HG03571 (cell line): Measurements from ENCODE around the gene CPED1.

Experiments used
- ATAC-seq: cut with Tn5 transposase; IDR thresholded peaks from one replicate; pipeline ENCODE4 v1.9.1; 2021; ENCODE audit not compliant: unreplicated experiment

Gene CPED1

DNA sequence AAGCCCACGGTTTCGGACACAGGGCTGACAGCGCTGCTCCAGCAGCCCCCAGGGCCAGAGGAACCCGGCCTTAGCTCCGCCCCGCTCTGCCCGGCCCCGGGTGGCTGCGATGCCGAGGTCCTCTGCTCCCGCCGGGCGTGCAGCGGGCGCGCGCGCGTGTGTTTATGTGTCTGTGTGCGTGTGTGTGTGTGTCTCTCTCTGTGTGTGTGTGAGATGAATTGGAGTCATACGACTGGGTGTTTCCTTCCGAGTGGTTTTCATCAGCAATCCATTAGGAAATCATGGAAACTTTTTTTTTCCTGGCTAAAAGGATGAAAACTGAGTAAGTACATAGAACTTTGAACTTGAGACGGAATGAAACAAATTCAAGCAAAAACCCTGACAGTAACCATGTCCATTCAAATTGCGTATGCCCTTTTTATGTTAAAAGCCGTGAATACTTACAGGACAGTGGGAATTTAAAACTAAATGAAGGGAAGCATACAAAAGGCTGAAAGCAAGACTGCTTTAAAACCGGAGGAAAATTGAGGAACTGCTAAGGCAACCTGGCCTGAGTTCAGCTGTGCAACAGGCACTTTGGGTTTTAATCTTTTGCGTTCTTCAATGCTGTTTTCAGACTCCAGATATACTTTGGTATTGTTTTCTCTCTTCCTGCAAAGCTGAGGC is at the start of gene CPED1:
TSS of gene CPED1 (plus strand) at position 121 of the 666 bp plus-strand sequence. CDS start 911 bp downstream, outside the sequence.
- peak; percentile 50 for ATAC-seq

DNA sequence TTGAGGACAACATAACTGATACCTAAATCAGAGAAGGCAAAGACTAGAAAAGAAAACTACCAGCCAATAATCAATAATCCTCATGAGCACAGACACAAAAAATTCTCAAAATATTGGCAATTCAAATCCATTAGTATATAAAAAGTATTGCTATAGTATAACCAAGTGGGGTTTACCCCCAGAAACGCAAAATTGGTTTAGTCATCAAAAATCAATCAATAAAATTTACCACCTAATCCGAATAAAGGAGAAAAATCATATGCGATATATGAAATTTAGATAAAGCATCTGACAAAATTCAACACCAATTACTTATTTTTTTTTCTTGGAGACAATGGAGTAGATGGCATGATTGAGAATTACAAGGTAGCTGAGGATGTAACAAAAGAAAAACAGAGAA is 49.2 kb upstream of the CPED1 start:
- no peak for ATAC-seq

DNA sequence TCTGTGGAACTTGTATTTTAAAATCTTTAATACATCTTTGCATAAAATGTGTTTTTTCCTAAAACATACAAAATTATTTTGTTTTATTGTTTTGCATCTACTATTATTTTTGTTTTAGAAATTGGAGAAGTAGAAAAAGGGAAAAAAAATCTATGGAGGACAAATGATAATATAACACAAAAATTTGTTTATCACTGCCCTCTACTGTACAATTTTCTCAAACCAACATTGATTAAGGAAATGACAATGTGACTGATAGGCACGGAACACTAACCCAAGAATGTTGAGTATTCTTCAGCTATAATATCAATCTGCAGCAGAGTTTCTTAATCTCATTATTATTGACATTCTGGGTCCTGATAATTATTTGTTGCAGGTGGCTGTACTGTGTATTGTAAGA is 47.4 kb upstream of the CPED1 start:
- ATAC-seq: no peak

DNA sequence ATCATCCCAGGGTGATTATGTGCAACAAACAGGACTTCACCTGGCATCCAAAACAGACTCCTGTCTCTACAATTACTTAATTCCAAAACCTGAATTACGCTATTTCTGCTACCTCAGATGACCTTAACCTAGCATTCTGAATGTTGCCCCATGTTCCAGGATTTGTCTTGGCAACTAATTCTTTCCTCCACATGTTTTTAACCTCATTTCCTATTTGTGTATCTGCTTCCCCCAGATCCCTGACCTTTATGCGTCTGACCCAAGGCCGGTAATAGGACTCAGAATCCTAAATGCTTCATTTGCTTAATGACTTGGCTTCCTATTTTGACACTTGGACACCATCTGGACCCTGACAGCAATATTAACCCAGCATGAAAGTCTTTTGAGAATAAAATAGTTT is 46.7 kb upstream of the CPED1 start:
- no peak for ATAC-seq

DNA sequence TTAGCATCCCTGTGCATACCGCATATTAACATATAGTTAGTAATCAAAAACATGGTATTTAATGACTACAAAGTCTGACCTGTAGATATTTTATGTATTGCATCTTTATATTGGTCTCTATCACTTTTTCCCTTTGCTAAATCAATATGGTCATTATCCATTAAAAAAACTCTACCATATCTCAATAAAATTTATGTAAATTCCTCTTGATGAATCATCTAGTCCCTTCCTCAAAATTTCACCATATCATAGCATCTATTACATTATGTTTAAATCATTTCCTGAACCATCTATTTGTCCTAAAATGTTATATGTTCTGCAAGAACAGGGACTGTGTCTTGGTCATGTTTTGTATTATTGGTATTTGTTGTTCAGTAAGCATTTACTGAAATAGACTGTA is 45.6 kb upstream of the CPED1 start:
- ATAC-seq: no peak

DNA sequence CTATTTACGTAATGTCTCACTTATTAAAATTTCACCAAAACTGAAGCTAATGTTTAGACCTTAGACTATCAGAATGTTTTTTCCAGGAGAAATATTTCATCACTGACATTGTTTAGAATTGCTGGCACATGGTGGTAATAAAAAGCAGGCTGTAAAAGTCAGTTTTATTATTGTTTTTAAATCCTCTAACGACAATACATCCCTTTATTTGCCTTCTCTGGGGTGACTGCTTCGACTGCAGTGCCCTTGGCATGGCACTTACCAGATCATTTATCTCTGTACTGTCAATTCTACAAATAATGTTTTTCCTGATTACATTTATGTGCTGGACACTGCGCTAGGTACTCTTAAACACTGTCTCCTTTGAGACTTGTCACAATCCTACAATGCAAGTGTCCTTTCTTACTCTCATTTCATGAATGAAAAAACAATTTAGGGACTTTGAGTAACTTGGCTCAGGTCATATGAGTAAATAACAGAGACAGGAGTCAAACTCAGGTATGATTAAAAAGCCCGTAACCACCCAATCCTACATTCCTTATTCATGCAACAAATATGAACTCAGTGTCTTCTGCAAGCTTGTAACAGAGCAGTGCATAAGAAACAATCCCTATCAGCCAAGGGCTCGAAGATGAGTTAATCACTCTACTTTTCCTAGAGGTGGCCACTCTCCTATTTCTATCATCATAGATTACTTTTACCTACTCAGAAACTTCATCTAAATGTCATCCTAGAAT is 43.5 kb upstream of the CPED1 start:
- no peak for ATAC-seq

DNA sequence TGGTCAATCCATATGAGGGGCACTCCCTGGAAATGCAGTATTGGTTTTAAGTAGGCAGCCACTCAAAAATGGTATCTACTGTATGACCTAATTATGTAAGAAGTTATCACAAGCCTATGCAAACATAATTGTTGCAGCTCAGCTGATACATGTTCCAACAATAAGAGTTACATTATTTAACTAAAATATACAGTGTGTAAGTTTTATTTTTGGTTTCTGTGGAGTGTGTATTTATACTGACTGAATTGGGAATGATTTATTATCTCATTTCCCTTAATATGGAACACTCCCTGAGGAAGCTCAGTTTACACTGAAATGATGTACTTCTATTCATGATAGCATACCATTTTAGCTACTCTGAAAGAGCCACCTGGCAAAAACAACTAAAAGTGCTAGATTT is 40.5 kb upstream of the CPED1 start:
- no peak for ATAC-seq

DNA sequence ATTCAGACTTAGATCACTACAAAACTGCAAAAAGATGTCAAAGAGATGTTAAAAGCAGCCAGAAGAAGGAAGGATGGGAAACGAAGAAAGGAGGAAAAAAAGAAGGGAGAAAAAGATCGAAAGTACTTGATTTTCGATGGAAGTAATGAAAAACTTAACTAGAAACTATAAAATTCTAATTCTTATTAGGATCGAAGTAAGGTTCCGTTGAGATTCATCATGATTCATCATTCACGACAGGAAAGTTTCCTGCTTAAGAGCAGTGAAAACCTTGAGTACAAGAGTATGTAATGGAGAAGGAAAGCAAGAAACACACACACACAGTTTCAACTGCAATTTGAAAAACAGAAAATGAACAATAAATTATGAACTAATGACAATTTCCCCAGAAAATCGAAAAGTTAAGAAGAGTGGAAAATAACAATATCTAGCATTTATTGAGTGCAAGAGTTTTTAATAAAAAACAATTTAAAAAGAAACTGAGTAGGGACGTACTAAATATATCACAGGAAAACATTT is 39.1 kb upstream of the CPED1 start:
- ATAC-seq: no peak

DNA sequence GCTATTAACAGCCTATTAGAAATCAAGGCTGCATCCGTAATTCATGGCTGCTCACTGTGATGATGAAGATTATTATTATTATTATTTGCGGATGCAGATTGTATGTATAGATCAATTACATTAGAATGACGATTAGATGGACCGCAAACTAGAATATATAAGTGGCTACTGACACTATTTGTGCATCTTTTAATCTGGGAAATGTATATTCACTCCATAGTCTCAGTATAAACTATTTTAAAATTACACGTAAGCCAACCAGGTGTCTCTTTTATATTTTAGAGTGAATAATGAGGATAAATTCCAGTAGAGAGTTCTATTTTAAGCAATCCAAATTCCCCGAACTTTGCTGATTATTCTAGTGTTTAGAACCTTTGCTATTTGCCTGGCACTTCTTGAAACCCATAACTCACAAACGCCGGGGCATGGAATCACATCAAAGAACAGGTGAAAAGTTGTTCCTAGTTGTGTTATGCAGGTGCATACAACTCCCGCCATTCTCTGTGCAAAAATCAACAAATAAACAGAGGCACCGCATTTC is 38.4 kb upstream of the CPED1 start:
- ATAC-seq: no peak

DNA sequence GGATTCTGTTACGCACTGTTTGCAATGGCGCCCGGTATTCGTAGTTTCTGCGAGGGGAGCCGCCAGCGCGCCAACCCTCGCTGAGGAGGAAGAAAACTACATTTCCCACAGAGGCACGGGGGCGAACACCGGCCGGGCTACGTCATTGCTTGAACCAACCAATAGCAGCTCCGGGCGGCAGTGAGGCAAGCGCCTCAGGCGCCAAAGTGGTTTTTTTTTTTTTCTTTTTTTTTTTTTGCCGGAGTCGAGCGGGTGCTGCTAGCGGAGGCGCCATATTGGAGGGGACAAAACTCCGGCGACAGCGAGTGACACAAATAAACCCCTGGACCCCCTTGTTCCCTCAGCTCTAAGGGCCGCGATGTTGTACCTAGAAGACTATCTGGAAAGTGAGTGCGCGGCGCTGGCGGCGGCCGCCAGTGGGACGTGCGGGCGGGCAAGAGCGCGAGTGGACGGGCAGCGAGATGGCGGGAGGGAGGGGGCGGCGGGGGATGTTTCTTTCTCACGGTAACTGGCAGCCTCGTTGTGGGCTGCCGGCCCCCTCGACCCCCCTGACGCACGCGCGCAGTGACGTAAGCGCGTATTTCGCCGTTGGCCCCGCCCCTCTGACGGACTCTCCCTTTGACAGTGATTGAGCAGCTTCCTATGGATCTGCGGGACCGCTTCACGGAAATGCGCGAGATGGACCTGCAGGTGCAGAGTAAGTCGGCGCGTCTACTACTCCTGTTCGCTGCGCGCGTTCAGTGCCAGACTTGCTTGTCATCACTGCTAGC is 37.8 kb upstream of the CPED1 start, which contains the start of gene ING3:
TSS of gene ING3 (plus strand) at position 239 of the 770 bp plus-strand sequence. CDS start at position 359, 120 bp downstream.
- peak; percentile 94 for ATAC-seq

DNA sequence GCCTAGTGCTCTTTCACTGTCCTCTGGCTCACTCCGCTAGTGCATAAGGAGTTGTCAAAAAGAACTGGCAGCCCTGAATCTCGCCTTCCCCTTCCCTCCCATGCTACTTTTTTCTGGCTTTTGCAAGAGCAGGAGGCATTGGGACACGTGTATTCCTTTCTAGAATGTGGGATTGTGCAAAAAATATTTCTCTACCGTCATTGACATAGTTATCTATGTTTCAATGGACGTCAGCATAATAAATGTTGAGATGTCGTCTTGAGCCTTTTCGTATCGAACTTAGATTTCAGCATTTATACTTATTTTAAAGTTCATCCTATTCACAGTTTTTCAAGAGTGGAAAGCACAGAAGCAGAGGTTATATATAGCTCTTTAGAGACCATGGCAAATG is 37.2 kb upstream of the CPED1 start:
- ATAC-seq: no peak

DNA sequence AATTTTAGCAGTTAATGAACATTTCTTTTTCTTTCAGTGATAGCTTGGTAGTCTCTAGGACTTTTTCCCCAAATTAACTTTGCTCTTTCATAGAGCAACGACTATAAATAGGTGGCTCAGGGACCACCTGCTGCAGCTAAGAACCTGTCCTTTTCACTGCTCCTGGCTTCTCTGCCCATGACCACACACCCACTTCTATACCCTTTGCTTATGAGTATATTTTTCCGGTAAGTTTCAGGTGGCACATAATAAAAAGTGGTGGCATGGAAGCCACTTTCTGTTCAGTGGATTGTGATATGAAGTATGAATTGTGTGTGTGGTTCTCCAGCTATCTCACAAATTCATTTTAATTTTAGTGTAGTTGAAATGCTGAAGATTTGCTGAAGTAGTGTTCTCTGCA is 36.7 kb upstream of the CPED1 start:
- ATAC-seq: no peak

DNA sequence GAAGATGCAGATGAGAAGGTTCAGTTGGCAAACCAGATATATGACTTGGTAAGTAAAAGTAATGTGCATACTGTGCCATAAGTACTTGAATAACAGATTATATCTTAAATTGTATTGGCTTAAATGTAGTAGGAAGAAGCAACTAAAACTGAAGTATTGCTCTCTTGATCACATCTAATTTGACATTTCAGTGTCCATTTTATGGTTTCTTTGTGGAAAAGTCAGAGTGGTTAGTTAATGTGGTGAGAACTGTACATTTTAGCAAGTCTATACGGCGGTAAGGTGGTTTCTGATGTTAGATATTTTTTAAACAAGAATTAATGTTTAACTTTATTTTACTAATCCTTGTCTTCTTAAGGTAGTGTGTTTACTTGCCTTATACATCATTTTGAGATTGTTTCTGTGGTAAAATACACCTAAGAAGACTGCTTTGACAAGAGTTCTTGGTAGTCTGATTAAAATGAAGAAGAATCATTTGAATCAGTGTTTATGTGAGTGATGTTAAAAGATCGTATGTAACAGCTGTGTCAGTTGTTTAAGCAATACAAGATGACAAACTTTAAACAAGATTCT is 32.8 kb upstream of the CPED1 start:
- peak; percentile 58 for ATAC-seq

DNA sequence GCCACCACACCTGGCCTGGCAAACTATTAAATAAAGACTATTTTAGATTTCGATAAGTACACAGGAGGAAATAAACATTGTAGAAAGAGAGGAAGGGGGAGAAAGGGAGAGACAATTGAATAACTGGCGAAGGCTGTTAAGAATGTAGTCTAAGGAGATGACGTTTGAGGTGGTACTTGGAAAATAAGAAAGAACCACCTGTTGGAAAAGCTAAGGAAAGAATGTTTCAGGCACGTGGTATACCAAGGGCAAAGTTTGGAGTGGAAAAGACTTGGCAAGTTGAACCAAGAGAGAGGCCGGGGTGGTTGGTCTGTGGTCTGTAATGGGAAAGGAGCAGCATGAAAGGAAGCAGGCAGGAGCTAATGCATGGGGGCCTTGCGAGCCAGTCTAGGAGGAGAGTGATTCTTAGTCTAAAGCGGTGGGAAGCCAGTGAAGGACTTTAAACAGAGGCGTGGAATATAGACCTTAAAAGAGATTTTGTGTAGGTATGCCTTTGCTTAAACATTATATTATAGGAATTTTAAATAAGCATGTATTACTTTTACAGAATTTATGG is 28.5 kb upstream of the CPED1 start:
- ATAC-seq: no peak

DNA sequence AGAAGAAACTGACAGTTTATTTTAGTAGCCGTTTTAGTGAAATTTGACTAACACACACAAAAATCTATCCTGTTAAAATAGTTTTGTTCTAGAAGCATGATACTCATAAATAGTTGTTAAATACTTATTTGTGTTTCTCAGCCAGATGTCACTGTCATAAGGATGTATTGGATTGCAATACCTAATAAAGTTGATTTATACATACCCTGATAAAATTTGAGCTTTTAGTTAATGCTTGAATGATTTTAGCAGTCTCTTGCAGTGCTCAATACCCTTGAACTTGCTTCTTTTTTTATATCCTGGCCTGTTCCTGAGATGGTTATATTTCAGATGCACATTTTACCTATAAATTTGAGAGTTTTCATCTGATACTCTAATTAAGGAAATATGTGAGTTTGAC is 27.8 kb upstream of the CPED1 start:
- no peak for ATAC-seq

DNA sequence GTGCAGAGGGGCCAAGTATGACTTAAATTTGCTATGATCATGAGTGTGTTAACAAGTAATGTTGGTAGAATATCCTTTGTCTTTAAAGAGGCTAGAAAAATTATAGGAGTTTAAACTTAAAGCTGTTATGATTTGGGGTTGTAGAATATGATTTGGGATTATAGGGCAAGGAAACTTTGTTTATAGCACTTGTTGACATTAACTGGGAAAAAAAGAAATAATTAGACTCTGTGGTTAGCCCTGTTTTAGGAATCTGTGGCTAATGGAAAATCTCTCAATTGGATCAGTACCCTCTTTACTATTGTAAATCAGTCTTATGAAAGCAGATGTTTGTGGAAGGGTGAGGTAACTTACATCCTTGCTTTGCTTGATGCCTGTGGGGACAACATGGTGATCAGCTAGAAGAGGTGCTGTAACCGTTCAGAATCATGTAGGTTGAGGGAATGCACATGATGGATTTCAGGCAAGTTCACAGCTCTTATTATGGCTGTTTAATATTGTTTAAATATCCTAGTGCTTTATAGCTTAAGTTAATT is 26.8 kb upstream of the CPED1 start:
- ATAC-seq: no peak

DNA sequence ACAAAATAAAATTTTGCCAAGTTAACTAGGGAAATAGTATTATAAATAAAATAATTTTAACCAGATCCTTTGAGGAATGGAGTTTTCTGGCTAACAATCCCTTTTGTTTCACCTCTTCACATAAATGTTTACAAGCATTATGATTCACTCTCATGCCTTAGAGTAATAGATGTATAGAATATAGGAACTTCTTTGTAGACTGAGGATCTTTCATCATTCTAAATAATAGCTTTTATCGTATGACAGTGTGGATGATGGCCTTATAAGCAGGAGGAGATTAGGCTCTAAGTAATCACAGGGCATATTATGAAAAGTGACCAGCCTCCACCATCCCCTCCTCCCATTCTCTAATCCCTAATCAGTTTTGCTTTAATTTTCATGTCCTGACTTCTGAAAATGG is 24.4 kb upstream of the CPED1 start:
- ATAC-seq: no peak

DNA sequence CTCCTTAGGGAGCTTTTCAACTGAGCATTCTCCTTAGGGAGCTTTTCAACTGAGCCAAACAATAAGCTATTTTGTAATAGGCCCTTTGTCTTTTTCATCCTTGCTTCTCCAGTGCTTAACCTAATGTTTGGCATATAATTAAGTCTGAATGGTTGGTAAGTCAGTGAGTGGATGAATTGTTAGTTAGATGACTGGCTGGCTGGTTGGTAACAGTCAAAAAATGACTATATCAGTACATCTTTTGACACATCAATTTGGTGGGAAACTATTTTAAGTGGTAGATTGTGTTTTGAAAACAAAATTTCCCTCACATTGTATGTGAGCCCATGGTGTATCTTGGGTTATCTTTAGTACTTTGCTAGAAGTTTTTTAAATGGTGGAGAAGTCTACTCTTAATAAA is 21.6 kb upstream of the CPED1 start:
- no peak for ATAC-seq

DNA sequence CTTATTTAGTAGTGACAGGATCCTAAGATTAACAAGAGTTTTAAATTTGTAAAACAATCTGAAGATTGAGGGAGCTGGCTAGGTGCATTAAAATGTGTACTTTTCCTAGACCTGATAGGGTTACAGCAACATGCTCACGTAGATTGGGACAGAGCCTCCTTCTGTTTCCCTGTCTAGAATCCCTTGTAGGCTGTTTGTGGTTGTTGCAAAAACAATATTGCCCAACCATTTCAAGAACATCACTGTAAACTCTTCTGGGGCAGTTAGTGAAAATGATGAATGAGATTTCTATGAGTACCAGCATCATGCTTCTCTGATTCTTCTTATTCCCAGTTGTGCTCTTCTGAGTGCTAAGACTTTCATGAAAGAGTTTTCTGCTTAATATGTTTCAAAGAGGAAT is 14.7 kb upstream of the CPED1 start:
- ATAC-seq: no peak

DNA sequence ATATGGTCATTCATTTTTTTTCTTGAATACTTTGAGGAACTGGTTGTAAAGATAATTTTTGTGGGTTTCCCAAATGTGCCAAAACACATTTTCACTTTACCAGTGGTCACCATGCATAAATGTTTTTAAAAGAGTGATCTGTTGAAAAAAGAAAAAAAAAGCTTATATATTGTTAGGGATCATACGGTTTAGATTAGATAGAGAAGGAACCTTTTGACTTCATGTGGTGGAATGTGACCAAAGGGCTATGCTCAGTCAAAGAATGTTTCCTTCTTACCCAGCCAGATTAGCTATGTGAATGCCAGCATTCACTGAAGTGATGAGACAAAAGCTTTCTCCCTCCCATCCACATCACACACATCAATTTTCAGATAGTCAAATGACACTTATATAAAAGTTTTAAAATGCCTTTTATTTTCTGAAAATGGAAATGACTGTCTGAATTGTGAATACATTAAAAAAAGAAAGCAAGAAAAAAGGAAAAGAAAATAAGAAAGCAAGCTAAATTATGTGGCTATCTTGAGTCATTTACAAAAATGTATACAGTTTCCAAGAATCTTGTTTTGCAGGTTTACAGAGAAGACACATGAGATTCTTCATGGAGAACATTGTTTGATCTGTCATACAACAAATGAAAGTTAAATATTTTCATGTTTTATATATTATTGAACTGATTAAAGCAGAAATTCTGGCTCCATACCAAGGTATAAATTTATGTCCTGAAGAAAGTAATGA is 8.6 kb upstream of the CPED1 start:
- no peak for ATAC-seq
